ENCODE measurements around the gene WDR20. TPM values are rescaled to one million over a fixed set of nuclear protein-coding genes. Genes with fewer than 3 reads are reported as not detected.

The WDR20 gene
- total and polyA plus RNA-seq, 2 donors (not counting 3 experiments of a cell fraction or from before 2014, with no cell fraction given), result 12.2 to 22.4 TPM

GRCh38 chr14:102229739-102230092, 90.0 kb downstream of the WDR20 start:
- Histone ChIP-seq H3K9ac (replicated peaks; ENCODE audit: extremely low read depth, insufficient read depth, low read length) (no peak overlapping the region), H2AFZ (ENCODE audit: low read depth, low read length) (no peak overlapping the region), H3K27ac (ENCODE audit: insufficient read depth, low read depth, low read length) (no peak overlapping the region), H3K9me3 (replicated peaks; ENCODE audit: control insufficient read depth, insufficient read depth, low read length) (no peaks in the 10 kb centered on the region), H3K79me2 (ENCODE audit: control insufficient read depth, insufficient read depth, low read length) (no peaks in the 10 kb centered on the region), H3K36me3 (ENCODE audit: control insufficient read depth in 2 of 2, extremely low read depth in 1 of 2, insufficient read depth in 2 of 2, low read length in 2 of 2) (no peaks in the 10 kb centered on the region), H3K4me3 (replicated peaks in 1 of 3; ENCODE audit: insufficient read depth in 1 of 3, low read depth in 1 of 3, low read length in 3 of 3) (no peak overlapping the region), H4K20me1 (replicated peaks; ENCODE audit: control insufficient read depth, extremely low read depth, insufficient read depth, low read length) (no peaks in the 10 kb centered on the region), H3K4me2 (ENCODE audit: insufficient read depth, low read length) (no peak overlapping the region), H3K27me3 (ENCODE audit: control insufficient read depth in 2 of 2, insufficient read depth in 2 of 2, low read length in 2 of 2) (no peaks in the 10 kb centered on the region), H3K4me1 (ENCODE audit: control insufficient read depth, extremely low read depth, insufficient read depth, low read length) (no peaks in the 10 kb centered on the region), H3K9me1 (replicated peaks; ENCODE audit: control insufficient read depth, extremely low read depth, insufficient read depth, low read length) (no peaks in the 10 kb centered on the region)
- ChIA-PET POLR2A (no interaction called here), CTCF (interaction anchor here (2.6 kb wide), 1 partner anchor 85 kb away, joined by 12 read pairs; no protein-coding TSS in a partner anchor)
- no TSS peak for BruUV-seq (replicated peaks)
- dilution Hi-C loops (cut with MboI; ENCODE audit: extremely low pct_ligation_motif_present, low sequenced_read_pairs), result no loop called here
- intact Hi-C loops (cut with micrococcal nuclease), result loop anchor here (10.0 kb wide), 1 partner anchor 285 kb away; no protein-coding TSS in a partner anchor
- TF ChIP-seq MAX (IDR thresholded peaks at IDR 0.05; ENCODE audit: insufficient read depth, insufficient read length), result no peak
- no peak for TF ChIP-seq MYC (IDR thresholded peaks at IDR 0.05; ENCODE audit: low read depth, low read length)
- no peak for DNase-seq (ENCODE audit: low read depth, low spot score)
- FAIRE-seq, result no peak

- Histone ChIP-seq H2AFZ (ENCODE audit: low read depth, low read length) (no peak overlapping the region), H3K27me3 (ENCODE audit: control insufficient read depth in 2 of 2, insufficient read depth in 2 of 2, low read length in 2 of 2) (no peaks in the 10 kb centered on the region), H3K9me3 (replicated peaks; ENCODE audit: control insufficient read depth, insufficient read depth, low read length) (no peaks in the 10 kb centered on the region), H3K4me1 (ENCODE audit: control insufficient read depth, extremely low read depth, insufficient read depth, low read length) (peaks cover 3% of the 10 kb centered on the region), H4K20me1 (replicated peaks; ENCODE audit: control insufficient read depth, extremely low read depth, insufficient read depth, low read length) (no peaks in the 10 kb centered on the region), H3K9me1 (replicated peaks; ENCODE audit: control insufficient read depth, extremely low read depth, insufficient read depth, low read length) (no peaks in the 10 kb centered on the region), H3K4me3 (replicated peaks in 1 of 3; ENCODE audit: insufficient read depth in 1 of 3, low read depth in 1 of 3, low read length in 3 of 3) (no peak overlapping the region), H3K9ac (replicated peaks; ENCODE audit: extremely low read depth, insufficient read depth, low read length) (no peak overlapping the region), H3K4me2 (ENCODE audit: insufficient read depth, low read length) (no peak overlapping the region), H3K36me3 (ENCODE audit: control insufficient read depth in 2 of 2, extremely low read depth in 1 of 2, insufficient read depth in 2 of 2, low read length in 2 of 2) (no peaks in the 10 kb centered on the region), H3K27ac (ENCODE audit: insufficient read depth, low read depth, low read length) (no peak overlapping the region), H3K79me2 (ENCODE audit: control insufficient read depth, insufficient read depth, low read length) (no peaks in the 10 kb centered on the region)
- FAIRE-seq (no peak), DNase-seq (ENCODE audit: low read depth, low spot score) (no peak)
- ChIA-PET CTCF (interaction anchor here (2.6 kb wide), 1 partner anchor 84 kb away, joined by 12 read pairs; no protein-coding TSS in a partner anchor), POLR2A (no interaction called here)
- intact Hi-C loops (cut with micrococcal nuclease), result loop anchor here (10.0 kb wide), 1 partner anchor 284 kb away; no protein-coding TSS in a partner anchor
- no TSS peak for BruUV-seq (replicated peaks)
- TF ChIP-seq MAX (IDR thresholded peaks at IDR 0.05; ENCODE audit: insufficient read depth, insufficient read length) (no peak), EZH2 (IDR thresholded peaks at IDR 0.05; ENCODE audit: borderline replicate concordance, low read depth, low read length, severe bottlenecking) (no peak), GATA2 (IDR thresholded peaks at IDR 0.05; ENCODE audit: insufficient read depth, insufficient read length, low read depth, low read length) (no peak), CTCF (IDR thresholded peaks at IDR 0.05; ENCODE audit: extremely low read depth in 1 of 2, insufficient read depth in 1 of 2, low read depth in 1 of 2, low read length in 2 of 2) (no peak), POLR2AphosphoS5 (IDR thresholded peaks at IDR 0.05; ENCODE audit: insufficient read depth, low read depth, low read length) (no peak), POLR2A (IDR thresholded peaks at IDR 0.05; ENCODE audit: low read depth, low read length) (no peak), MYC (IDR thresholded peaks at IDR 0.05; ENCODE audit: low read depth, low read length) (no peak), JUN (IDR thresholded peaks at IDR 0.05; ENCODE audit: borderline replicate concordance, insufficient read depth, insufficient read length, low read depth) (no peak), FOS (IDR thresholded peaks at IDR 0.05; ENCODE audit: borderline replicate concordance, insufficient read depth, low read length) (no peak)
- dilution Hi-C loops (cut with MboI; ENCODE audit: extremely low pct_ligation_motif_present, low sequenced_read_pairs), result no loop called here
Measured at GRCh38 chr14:102230481-102231210, 90.9 kb downstream of the WDR20 start.
